ENCODE measurements around the gene TMOD2.

The TMOD2 gene

DNA sequence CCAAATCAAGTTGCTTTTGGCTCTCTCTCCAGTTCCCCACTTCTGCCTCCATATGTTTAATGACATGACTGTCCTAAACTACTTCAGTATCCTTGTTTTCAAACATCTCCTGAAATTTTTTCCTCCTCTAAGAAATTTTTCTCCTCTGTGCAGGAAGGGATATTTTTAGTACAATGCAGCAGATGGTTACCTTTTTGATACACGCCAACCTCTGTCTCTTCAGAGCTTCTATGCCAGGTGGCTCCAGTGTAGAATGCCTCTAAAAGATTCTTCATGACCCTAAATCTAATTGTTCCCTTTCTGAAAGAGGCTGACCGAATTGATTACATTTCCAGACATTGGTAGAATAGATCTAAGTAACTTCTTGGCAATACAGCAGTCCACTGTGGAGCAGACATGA lies 111.7 kb downstream of the TMOD2 start:
- no peak for DNase-seq

DNA sequence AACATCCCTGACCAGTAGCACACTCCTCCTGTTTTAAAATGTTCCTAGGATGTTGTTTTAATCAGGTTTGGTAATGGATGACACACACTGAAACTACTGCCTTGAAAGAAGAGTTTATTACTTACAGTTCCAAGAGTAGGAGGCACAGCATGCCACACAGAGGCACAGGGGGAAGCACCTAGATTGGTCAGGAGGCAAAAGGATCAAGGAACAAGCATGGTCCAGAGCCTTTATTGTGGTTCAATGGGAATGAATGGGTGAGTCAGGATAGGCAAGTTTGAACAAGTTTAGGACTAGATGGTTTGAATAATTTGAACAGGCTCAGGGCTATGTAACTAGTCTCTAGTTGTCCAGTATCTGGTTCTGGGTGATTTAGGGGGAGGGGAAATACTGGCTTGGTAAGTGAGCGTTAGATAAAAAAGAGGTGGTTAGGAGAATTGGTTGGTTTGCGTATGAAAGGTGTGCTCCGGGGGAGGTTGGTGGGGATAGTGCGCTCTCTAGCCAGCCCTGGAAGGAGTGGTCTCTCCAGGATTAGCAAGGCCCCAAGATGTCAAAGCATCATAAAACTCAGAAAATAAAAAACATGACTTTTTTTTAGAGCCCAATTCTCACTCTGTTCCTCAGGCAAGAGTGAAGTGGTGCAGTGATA lies 113.1 kb downstream of the TMOD2 start:
- peak; percentile 19 for DNase-seq

DNA sequence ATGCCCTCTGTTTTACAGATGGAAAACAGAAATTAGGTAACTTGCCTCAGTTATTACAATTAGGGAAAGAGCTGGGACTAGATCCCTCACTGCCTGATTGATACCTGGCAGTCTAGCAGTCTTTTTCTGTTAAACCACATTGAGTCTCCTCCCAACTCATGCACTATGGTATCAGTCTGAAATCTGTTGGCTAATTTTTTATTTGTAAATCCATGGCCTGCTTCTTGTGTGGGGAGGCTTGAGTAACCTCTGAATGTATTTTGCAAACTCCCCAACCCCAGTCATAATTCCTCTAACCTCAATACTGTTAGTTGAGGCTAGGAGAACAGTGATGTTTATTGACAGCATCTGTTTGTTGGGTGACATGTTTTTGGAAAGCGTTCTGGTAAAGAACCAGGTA lies 113.9 kb downstream of the TMOD2 start:
- DNase-seq, result no peak
